Activated gamma-delta T cell treated with Interleukin-2 at 50 U/mL for 16 hours (primary cell): ENCODE measurements around the gene GPR183.
A peak's percentile ranks its signal among the peaks of the same experiment; 100 is the strongest.

Experiments
- DNase-seq: peaks from one replicate; pipeline ENCODE4 v3.0.0-alpha.2; 2020

Gene GPR183, protein sequence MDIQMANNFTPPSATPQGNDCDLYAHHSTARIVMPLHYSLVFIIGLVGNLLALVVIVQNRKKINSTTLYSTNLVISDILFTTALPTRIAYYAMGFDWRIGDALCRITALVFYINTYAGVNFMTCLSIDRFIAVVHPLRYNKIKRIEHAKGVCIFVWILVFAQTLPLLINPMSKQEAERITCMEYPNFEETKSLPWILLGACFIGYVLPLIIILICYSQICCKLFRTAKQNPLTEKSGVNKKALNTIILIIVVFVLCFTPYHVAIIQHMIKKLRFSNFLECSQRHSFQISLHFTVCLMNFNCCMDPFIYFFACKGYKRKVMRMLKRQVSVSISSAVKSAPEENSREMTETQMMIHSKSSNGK

DNA sequence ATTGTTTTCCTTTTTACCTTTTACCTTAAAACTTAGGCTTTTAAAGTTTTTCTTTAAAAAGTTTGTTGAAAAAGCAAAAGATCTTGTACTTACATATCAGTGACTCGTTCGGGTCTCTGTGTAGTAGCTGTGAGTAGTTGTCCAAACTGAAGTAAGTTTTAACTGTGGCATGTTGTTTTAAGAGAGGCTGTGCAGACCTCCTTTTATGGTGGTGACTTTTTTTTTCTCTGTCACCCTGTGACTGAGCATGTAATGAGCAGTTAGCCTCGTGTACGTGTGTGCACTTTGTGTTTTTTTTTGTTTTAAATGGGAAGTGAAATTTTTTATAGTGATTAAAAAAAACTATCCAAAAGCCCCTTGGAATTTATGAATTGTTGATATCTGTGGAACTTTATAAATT is at the start of gene GPR183:
GPR183 (minus strand) TSS at position 153 of the 400 bp plus-strand sequence. CDS start 11,254 bp downstream, outside the sequence.
- DNase-seq = no peak

DNA sequence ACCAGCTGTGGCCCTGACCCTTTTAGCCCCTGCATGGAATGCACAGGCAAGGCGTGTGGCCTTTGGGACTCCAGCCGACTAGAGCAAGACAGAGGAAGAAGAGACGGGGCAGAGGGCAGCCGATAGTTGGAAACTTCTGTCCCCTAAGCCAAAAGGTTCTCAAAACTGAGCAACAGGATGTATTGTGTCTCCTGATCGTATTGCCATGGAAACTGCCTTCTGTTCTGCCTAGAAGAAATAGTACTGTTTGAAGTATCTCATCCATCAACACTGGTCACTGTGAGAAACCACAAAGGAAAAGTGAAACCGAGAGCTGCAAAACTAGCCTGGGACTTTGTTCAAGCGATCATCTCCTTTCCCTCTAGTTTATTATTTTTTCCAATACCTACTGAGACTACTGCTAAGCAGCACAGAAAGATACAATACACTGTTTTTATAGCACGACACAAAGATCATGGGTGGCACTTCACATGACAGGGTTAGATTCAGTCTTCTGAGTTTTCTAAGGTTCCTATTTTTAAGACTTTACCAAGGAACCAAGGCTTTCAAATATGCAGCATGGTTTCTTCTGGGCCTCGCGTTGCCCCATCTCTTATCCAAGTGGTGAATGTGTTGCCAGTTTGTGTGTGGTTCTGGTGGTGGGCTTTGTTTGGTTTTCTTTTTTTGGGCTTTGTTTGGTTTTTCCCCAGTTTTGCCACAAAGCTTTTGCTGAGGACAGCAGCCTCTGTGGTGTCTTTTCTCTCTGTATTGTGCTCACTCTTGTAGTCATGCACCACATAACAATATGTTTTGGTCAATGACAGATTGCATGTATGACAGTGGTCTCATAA is 49.3 kb upstream of the GPR183 start:
- DNase-seq = peak; percentile 48

DNA sequence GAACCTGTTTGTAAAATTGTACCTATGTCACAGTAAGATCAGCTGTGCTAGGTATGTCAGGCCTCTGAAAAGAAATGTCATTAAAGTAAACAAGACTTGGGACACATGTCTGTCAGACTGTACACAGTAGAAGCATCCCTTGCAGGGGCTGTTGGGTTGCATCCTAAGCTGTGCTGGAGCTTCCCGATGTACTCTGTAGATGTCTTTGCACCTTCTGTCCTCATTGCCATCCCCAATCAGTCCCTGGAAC is 48.7 kb upstream of the GPR183 start:
- no peak for DNase-seq

DNA sequence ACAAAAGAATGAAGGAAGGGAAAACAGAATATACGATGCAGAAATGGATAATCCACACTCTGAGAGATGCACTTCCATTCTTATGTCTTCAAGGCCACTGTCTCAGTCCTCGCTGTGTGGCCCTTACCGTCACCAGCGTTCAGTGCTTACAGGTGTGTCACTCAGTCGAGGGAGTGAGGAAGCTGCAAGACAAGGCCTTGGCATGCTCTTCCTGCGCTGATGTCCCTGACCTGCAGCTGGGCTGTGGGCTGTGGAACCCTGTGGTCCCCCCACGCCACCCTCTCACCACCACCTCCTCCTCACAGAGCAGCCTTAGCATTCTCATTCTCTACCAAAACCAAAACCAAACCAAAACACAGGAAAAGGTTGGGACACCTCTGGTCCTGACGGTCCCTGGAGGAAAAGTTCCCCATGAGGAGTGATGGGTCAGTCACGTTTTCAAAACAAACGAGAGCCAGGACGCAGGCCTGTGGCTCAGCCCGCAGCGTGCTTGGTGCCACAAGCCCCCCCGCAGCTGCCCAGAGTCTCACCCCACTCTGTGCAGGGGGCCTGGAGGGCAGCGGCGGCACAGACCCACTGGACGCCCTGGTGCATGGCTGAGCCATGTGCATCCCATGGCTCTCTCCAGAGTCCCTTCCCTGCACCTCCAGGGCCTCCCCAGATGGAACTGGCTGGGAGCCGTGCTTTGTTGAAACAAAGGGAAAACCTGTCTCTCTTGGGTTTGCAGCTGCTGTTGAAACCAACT is 48.2 kb upstream of the GPR183 start:
- no peak for DNase-seq

DNA sequence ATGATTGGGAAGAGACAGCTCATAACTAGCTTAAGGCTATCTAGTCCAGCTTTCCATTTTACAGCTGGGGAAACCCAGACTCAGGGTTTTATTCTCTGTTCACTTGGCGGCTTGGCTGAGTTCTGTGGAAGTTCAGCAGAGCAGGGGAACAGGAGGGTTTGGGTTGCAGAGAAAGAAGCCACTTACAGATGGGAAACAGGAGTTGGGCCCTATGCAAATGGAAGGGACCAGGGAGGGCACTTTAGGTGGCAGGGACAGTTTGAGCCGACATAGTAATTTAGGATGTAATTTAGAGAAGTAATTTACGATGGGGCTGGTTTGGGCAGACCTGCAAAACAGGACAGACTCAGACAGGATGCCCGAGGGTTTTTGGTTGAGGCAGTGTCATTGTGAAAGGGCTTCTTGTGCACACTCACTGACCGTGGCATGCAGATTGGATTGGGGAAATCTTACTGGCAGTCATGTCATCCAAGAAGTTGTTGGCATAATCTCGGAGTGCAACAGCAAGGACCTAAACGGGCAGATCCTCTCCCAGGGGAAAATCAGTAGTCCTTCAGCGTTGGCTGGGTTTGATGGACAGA is 47.3 kb upstream of the GPR183 start:
- DNase-seq = no peak

DNA sequence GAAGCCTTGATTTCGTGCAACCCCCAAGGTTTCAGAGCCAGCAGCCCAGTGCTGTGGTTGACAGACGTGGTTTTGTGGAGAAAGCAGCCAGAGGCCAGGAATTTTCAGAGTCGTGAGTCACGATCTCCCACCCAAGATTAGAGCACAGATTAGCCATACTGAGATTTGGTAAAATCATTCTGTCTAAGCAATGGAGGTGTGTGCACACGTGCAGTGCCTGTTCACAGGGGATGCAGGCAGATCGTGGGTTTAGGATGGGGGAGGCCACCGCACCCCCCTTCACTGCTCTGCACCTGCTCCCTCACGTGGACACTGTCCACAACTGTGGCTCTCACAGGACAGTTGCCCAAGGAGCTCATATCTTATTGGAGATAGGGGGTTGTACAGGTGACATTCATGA is 46.6 kb upstream of the GPR183 start:
- DNase-seq = no peak

DNA sequence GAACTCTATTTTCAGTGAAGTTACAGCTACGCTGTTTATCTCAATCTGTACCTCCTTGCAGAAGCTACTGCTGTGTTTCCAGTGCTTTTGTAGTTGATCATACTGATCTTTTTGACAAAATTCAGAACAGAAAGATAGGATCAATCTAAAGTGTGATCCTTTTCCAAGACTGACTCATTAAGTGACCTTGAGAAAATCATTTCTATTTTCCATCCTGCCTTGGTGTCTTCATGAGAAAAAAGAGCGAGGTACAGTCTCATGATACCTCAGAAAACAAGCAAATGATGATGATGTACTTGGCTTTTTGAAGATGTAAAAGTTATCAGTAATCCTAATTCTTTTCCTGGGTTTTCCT is 46.0 kb upstream of the GPR183 start:
- no peak for DNase-seq

DNA sequence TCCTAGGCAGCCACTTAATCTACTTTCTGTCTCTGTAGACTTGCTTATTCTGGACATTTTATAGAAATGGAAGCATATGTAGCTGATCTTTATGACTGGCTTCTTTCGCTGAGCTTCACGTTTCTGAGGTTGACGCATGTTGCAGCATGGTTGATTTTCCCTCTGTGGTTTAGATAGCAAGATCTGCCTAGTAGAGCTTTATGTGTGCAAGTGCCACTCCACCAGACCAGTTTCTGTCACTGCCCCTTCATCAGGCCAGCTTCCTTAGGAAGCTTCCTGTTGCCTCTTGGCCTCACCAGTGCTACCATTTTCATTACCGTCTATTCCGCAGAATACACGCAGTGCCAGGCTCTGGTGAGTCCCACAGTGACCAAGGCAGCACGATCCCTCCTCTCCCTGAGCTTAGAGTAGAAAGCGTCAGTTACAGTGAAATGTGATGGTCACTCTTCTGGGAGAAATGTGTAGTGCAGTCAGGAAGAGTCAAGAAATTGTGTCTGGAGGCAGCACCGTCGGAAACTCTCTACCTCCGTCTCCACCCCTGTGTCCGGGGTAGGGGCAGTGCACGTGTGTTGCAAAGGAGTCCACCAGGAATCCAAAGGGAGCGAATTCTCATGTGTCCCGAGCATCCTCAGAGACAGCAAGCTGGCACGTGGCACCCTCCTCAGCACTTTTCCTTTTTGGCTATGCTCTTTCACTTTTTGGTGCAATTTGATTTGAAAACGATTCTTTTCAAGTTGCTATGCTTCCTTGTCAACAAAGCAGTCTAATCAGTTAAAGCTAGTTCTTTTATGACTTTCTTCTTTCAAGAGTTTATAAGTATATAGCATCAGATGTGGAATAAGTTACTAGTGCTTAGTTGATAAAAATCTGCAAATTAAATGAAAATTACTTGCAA is 45.4 kb upstream of the GPR183 start:
- no peak for DNase-seq

DNA sequence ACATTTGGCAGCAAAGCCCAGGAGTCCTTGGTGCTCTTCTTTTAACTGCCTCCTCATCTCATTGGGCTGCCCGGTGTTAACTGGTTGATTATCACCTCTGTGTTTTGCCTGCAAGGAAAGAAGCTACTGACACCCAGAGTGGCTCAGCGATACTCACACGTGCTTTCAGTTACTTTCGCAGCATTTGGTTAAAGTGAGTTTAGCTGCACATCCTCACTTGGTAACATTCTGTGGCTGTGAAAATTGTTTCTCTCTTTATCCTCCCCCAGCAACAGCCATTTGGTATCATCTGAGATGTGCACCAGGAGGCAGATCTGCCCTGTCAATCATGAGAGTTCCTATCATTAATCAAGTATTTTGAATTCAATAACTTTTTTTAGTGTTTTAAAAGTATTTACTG is 44.6 kb upstream of the GPR183 start:
- DNase-seq = peak; percentile 45

DNA sequence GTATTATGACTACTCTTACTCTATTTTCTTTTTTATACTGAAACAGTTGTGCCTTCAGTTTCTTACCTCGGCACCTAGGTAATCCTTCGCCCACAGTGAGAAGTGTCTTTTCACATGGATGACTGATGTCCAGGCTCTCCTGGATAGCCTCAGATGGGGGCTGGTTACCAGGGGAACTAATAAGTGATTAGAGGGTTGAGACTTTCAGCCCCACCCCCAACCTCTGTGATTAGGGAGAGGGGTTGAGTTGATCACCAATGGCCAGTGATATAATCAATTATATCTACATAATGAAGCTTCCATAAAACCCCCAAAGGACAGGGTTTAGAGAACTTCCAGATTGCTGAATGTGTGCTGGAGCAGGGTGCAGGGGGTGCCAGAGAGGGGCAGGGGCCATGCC is 43.0 kb upstream of the GPR183 start:
- no peak for DNase-seq

DNA sequence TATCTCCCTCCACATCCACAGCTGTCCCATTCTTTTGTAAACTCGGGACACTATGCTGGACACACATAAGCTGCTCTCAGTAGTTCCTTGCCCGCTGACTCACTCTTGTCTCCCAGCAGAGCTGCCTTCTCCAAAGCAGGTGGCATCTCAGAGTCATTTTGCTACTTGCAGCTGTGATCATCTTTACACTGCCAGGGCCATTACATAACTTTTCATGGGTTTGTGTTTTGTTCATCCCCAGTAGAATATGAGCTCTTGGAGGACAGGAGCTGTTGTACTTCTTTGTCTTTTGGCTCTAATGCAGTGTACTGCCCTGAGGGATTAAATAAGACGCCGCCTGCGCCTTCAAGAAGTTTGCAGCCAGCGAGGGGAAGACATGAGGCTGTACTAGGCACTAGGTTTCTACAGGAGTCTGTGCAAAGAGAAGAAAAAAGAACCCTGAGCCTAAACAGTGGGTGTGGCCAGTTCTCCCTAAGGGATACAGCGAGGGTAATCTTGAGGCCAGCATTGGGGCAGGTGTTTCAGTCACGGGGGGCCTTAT is 40.8 kb upstream of the GPR183 start:
- no peak for DNase-seq

DNA sequence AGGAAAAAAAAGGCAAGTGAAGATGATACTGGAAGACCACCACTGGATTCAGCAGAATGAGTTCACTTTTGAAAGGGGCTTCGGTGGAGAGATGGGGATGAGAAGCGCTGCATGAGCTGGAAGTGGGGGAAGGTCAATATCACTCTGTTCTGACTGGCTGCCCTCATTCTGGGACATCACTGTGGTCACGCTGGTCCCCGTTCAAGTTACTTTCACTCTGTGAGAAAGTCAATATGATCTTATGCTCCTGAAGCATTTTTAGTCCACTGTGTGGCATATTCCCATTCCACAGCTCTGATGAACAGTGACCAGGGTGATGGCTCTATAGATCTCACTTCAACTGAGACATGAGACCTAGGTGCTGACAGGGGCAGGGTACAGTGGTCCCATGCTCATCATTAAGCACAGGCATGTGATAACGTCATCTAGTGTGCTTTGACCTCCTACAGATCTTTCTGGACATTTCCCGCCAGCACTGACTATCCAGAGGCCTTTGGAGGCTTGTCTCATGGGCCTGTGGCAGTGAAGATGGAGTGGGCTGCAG is 40.2 kb upstream of the GPR183 start:
- no peak for DNase-seq

DNA sequence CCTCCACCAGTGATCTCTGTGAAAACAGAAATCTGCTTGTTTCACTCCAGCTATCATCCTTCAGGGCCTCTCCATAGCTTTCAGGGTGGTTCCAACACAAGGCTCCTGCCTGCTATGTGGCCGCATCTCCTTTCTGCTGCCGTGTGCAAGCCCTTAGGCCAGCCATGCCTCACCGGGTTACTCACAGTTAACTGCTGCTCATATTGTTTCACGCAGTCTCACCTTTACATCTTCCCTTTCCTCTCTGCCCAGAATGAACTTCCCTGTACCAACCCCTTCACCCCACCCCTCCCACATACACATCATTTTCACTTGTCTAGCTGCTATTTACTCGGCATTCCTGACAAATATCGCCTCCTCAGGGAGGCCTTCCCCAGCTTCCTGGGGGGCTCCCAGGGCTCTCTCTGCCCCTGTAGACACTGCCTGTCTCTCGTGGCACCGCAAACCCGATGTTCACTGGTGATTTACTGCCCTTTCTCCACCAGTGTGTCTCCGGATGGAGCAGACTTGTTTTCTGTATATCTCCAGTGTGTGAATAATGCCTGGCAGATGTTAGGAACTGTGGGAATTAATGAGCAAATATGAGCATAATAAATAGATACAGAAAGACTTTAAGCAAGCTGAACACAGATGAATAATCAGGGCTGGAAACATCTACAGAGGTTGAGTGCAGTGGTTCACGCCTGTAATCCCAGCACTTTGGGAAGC is 39.3 kb upstream of the GPR183 start:
- DNase-seq = no peak

DNA sequence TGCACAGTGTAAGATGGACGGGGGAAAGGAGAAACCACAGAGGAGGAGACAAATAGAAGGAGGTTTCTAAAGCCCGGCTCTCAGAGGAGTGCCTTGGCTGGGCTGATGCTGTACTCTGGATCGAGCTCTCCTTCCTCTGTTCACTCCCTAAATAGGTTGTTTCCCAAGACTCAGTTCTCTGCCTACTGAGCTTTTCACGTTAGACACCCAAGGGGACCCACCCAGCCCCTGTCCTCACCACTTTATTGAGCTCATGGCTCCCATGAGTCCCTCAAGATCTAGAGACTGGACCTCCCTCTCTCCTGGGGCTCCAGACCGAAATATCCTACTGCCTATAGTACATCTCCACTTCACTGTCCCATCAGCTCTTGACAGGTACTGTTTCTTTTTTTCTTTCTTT is 38.1 kb upstream of the GPR183 start:
- no peak for DNase-seq

DNA sequence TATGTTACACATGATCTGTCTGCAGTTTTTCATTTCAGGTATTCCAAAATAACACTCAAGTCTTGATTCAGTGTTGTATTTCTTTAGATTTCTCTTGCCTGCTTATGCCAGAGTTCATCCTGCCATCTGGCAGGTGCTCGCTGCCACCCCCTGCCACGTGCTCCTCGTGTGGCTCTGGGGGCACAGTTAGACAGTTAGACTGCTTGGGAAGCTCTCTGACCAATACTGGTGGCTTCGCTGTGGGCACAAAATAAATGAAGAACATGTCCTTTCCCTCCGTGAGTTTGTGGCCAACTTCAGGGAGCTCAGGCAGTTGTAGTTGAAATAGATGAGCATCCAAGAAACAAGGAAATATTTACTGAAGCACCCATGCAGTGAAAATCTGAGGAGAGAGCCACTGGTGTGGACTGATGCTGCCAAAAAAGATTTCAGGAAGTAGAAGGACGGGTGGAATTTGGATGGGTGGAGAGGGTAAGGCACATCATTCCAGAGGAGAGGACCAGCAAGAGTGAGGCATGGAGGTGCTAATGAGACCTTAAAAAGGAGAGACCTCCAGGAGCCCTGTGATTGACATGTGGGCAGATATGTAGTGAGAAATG is 37.5 kb upstream of the GPR183 start:
- DNase-seq = no peak

DNA sequence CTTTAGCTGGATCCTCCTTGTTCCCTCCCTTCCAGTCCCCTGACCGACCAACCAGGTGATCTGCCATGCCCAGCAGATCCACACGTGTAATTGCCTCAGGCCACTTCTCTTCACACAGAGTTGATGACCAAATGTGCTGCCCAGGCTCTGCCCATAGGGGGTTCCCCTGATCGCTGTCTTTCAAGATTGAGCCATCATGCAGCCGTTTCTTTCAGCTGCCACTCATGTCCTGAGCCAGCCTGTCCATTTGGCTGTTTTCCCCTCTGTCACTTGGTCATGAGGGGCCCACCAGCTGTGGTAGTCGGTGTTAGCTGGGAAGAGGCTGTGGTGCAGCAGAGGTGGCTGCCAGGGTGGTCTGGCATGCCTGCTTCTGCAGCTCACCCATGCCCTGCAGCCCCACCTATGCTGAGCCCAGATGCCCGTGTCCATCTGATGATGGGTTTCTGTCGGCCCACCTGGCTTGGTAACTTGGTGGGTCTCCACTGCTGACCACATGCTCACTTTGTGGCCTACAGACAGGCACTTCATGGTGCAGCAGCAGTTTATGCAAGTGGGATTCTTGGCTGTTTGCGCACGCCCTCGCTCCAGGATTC is 35.6 kb upstream of the GPR183 start:
- DNase-seq = no peak

DNA sequence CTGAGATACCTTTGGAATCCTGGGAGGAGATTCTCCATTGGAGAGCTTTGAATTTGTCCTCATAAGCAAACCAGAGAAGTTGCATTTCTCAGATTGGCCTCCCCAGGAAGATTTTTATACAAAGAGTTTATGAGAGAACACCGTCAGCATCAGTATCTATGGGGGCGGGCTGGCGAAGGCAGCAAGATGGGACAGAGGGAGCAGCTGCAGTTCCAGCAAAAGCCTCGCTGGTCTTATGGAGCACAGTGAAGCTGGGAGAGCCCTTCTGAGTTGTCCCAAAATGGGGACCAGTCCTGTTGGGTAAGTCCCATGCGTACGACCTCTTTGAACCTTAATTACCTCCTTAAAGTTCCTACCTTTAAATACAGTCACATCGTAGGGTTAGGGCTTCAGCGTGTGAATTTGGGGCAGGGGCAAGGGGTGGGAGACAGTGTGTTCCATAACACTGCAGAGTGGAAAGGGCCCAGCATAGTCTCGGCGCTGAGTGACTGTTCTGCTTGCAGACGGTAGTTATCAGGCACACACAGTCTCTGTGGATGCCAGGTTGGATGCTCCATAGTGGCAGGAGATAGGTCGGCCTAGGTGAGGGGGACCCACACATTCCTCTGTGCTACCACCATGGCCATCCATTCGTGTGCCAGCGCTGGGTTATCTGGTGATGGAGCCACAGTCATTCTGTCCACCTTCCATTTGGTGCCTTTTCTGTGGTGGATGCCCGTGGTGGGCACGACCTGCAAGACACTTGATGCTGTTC is 34.9 kb upstream of the GPR183 start:
- DNase-seq = no peak

DNA sequence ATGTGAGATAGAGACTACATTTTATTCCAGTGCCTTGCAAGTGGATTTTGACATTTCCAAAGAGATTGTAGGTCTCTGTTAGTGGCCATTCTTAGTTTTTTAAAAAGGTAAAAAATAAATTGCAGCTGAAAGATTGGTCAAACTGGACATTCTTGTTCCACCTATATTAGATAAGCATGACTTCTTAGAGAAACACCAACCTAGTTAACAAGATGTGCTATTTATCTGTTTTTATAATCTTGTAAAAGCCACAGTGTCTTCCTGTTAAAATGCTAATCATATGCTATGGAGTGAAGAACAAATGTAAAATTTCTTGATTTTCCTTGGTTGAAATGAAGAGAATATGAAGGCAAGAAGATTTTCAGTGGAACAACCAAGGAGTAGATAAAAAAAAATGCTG is 33.4 kb upstream of the GPR183 start:
- no peak for DNase-seq

DNA sequence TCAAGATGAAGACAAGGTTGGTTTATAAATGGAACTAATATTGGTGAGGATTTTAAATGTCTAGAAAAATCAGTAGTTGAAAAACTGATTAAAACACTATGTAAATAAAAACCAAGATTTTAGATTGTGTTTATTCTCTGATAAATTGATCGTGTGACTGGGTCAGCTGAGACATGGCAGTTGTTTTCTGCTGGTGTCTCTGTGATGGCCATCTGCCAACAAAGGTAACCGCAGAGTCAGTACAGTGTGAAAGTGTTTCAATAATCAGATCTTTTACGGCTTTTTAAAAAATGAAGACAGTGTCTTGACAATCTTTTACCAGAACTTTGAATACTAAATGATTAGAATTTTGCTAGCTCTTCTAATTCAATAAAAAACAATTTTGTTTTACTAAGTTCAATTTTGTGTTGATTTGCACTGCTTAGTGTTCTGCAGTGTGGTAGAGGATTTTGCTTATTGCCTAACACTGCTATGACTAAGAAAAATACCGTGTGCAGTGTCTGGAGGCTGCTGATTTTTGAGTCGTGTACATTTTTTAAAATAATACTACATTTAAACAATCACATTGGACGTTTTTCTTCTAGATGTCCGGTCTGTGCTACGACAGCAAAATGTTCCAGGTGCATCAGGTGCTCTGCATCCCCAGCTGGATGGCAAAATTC is 32.7 kb upstream of the GPR183 start:
- peak; percentile 63 for DNase-seq
